GM12873 (cell line): ENCODE data around the gene VSIG10L2.

Experiments
- CTCF ChIP-seq: IDR thresholded peaks from 2 replicates; pipeline ENCODE4 v1.5.1; 2012; ENCODE audit warnings: low read depth, mild to moderate bottlenecking, moderate library complexity, low read length, control low read depth; ENCODE audit not compliant: insufficient read depth; ENCODE audit errors: missing control alignments

The VSIG10L2 gene

GRCh38 chr11:125977333-125977732 lies 31.5 kb downstream of the VSIG10L2 start:
- TF ChIP-seq CTCF = no peak

- TF ChIP-seq CTCF = no peak
Measured at GRCh38 chr11:125978181-125978716, 32.4 kb downstream of the VSIG10L2 start.

GRCh38 chr11:125978778-125979407 lies 33.0 kb downstream of the VSIG10L2 start:
- no peak for TF ChIP-seq CTCF

- no peak for TF ChIP-seq CTCF
Measured at GRCh38 chr11:125979511-125979910, 33.7 kb downstream of the VSIG10L2 start.

- TF ChIP-seq CTCF = no peak
Measured at GRCh38 chr11:125980436-125980835, 34.6 kb downstream of the VSIG10L2 start.

- no peak for TF ChIP-seq CTCF
Measured at GRCh38 chr11:125982348-125982730, 36.5 kb downstream of the VSIG10L2 start.

- no peak for TF ChIP-seq CTCF
Measured at GRCh38 chr11:125987066-125987641, 41.3 kb downstream of the VSIG10L2 start.
